SKM-1 treated with dmso at 0.1 percent for 144 hours (cell line): ENCODE results near the gene HOMER2.

ENCODE experiments used
- DNase-seq: peaks from one replicate; lab custom pipeline; 2025; ENCODE audit not compliant: unreplicated experiment; lab: John Stamatoyannopoulos, UW

HOMER2 gene

GRCh38 chr15:82803793-82804574 lies 148.5 kb downstream of the HOMER2 start:
- no peak for DNase-seq

DNA sequence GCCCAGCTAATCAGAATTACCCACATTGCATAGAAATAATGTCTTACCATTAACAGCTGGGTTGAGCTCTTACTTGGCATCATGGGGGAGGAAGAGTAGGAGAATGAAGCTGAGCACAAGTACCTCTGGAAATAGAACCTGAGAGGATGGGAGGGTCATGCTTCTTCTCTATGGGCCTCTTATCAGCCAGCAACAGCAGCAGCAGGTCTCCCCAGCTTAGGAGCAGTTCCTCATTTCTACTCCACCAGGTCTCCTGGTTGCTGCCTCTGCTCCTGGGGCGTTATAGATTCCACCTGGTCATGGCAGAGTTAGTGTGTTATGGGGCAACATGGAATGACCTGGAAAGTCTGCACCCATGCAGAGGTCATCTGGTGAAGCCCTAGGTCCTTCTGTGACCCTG lies 150.0 kb downstream of the HOMER2 start:
- peak; percentile 45 for DNase-seq

DNA sequence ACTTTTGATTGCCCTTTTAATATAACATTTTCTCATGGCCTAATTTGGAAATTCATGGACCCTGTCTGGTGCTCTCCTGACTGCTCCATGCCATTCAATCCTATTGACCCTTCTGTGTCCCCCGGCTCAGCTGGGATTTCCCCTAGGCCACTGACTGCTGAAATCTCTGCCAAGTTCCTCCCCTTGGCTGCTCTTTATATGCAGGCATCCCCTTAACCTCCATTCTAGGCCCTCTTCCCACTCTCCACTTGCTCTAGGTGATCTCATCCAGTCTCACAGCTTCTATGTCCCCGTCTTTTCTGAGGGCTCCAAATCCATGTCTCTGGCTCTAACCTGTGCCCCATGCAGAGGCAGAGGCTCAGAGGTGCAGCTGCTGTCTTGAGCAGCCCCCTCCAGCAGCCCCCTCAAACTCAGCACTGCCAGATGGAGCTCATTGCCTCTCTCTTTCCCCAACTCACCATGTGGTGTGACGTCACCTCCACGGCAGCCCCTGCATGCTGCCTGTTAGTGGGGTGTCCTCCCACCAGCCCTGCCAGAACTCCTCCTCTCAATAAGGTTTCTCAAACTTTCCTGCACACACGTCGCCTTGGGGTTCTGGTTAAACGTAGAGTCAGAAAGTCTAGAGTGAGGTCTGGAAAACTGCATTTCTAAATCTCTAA lies 153.2 kb downstream of the HOMER2 start:
- DNase-seq: no peak
